HepG2 (cell line): ENCODE results near the gene CNPPD1. TPM values are rescaled to one million over a fixed set of nuclear protein-coding genes. Genes with fewer than 3 reads are reported as not detected.

Experiments
- HBP1 ChIP-seq: IDR thresholded peaks from 2 replicates; pipeline ENCODE4 v1.6.1; 2016; ENCODE audit warnings: low read depth, control low read depth
- JUNB ChIP-seq: sonication (generic); formaldehyde crosslinking; IDR thresholded peaks from 2 replicates; pipeline ENCODE4 v1.8.0; 2022; ENCODE audit warnings: missing genetic modification reagents, mild to moderate bottlenecking, borderline replicate concordance
- LRRFIP1 ChIP-seq: sonication (generic); formaldehyde crosslinking; conservative IDR thresholded peaks from 2 replicates; pipeline ENCODE4 v1.4.0; 2020; ENCODE audit warnings: missing genetic modification reagents
- MTERF4 ChIP-seq: sonication (generic); formaldehyde crosslinking; IDR thresholded peaks from 2 replicates; pipeline ENCODE4 v1.8.0; 2023; ENCODE audit warnings: mild to moderate bottlenecking, missing genetic modification reagents
- NR3C1 ChIP-seq: sonication (generic); formaldehyde crosslinking; IDR thresholded peaks from 2 replicates; pipeline ENCODE4 v1.4.0; 2020; ENCODE audit warnings: missing genetic modification reagents
- POGZ ChIP-seq: sonication (generic); formaldehyde crosslinking; IDR thresholded peaks from 2 replicates; pipeline ENCODE4 v1.4.0; 2020; ENCODE audit warnings: mild to moderate bottlenecking, missing genetic modification reagents
- SETDB1 ChIP-seq: sonication (generic); formaldehyde crosslinking; IDR thresholded peaks from 2 replicates; pipeline ENCODE4 v1.5.1; 2020; ENCODE audit warnings: missing genetic modification reagents, mild to moderate bottlenecking, borderline replicate concordance
- SRSF4 ChIP-seq: fragments of 200-400 bp; formaldehyde crosslinking; IDR thresholded peaks from one replicate; pipeline ENCODE4 v1.6.1; 2018; ENCODE audit warnings: mild to moderate bottlenecking, low read depth, low read length, moderate library complexity; ENCODE audit not compliant: poor library complexity, severe bottlenecking
- XRCC5 ChIP-seq: fragments of 200-400 bp; formaldehyde crosslinking; optimal IDR thresholded peaks from 2 replicates; pipeline ENCODE3; 2017; ENCODE audit warnings: mild to moderate bottlenecking, low read length
- ZNF292 ChIP-seq: sonication (generic); formaldehyde crosslinking; IDR thresholded peaks from 2 replicates; pipeline ENCODE4 v1.8.1; 2022; ENCODE audit warnings: mild to moderate bottlenecking, low read depth, missing genetic modification reagents, borderline replicate concordance
- ZNF318 ChIP-seq: sonication (generic); formaldehyde crosslinking; IDR thresholded peaks from 2 replicates; pipeline ENCODE4 v1.4.0; 2020; ENCODE audit warnings: mild to moderate bottlenecking, missing genetic modification reagents
- ZNF782 ChIP-seq: sonication (generic); formaldehyde crosslinking; IDR thresholded peaks from 2 replicates; pipeline ENCODE4 v1.4.0; 2020; ENCODE audit warnings: missing genetic modification reagents, mild to moderate bottlenecking, borderline replicate concordance
- polyA plus RNA-seq, 8 experiments: library from polyadenylated mRNA; depleted of rRNA in 3 of 8; stranded (reverse) in 7 of 8; unstranded in 1 of 8; fragments of >200 nt; fragmentation: Illumina TruSeq in 4 of 8; extraction: Trizol in 4 of 8; gene quantifications; 2 replicates each; pipeline versions ENCODE4 v1.2.1 to v1.2.3, GENCODE V29; 2011 to 2016; ENCODE audit warnings: low read depth in 4 of 8, missing spikeins in 1 of 8, mixed read lengths in 1 of 8; ENCODE audit not compliant: insufficient read depth in 1 of 8
- total RNA-seq, 5 experiments: library from RNA; depleted of rRNA; stranded (reverse); fragments of >200 nt; fragmentation: Illumina TruSeq; extraction: Trizol; gene quantifications; 2 replicates each; pipeline ENCODE4 v1.2.3, GENCODE V29; 2016; ENCODE audit warnings: low read depth in 1 of 5

Gene CNPPD1
- total and polyA plus RNA-seq, 2 of the 13 experiments (the other 11 are each of a cell fraction or from before 2014, with no cell fraction given): 35.5 to 49.4 TPM

- TF ChIP-seq ZNF318 (peak; percentile 82; the same call in 1 of the 2 replicates), SETDB1 (CRISPR knock-in tag) (no peak), POGZ (CRISPR knock-in tag) (peak; percentile 15; the same call in 1 of the 2 replicates), SRSF4 (no peak), ZNF782 (CRISPR knock-in tag) (peak; percentile 30), JUNB (no peak), HBP1 (CRISPR knock-in tag) (peak; percentile 75; the same call in 1 of the 2 replicates), NR3C1 (CRISPR knock-in tag) (no peak), XRCC5 (peak; percentile 89), ZNF292 (CRISPR knock-in tag) (peak; percentile 66; the same call in 1 of the 2 replicates), MTERF4 (CRISPR knock-in tag) (peak; percentile 97), LRRFIP1 (CRISPR knock-in tag) (no peak)
Observed at GRCh38 chr2:219206328-219207133, 29.8 kb upstream of the CNPPD1 start, which contains the start of gene ZFAND2B (continued).
